ENCODE data around the gene MLST8. TPM values are rescaled to one million over a fixed set of nuclear protein-coding genes. Genes with fewer than 3 reads are reported as not detected.

The MLST8 gene
- total RNA-seq, 1 donor from 2014 or later: 38.7 TPM

DNA sequence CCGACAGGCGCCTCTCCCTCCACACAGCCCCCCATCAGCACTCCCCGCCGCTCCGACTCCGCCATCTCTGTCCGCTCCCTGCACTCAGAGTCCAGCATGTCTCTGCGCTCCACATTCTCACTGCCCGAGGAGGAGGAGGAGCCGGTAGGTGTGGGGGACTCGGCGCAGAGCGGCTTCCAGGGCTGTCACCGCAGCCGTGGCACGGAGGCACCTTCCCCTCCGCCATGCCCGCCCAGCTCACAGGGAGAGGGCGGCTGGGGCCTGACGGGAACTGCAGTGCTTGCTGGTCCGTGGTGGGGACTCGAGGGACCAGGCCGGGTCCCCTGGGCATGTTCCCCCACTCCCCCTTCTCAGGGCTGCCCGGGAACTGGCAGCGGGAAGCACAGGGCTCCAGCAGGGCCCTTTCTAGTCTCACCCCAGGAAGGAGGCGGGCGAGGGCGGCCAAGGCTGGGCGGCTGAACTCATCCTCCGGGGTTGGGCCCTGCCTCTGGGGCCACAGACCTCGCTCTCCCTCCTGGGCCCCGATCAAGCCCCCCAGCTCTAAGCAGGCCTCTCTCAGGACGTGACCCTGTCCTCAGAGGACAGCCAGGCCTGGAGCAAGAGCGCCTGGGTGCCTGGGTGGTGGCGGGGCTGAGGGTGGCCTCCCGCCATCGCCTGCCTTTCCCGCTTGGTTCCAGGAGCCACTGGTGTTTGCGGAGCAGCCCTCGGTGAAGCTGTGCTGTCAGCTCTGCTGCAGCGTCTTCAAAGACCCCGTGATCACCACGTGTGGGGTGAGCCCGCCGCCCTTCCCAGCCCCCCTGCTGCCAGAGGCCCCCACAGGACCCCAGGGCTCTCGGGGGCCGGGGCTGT, 34.4 kb upstream of the MLST8 start:
- intact Hi-C loops (cut with micrococcal nuclease): no loop called here
- Mint-ChIP-seq H3K4me1 (no peaks in the 10 kb centered on the region), H3K27ac (no peak overlapping the region), H3K27me3 (no peaks in the 10 kb centered on the region), H3K9me3 (no peaks in the 10 kb centered on the region), H3K36me3 (ENCODE audit: low read depth) (peaks cover 38% of the 10 kb centered on the region), H3K4me3 (no peak overlapping the region)
- DNase-seq: no peak
- TF ChIP-seq CTCF (IDR thresholded peaks at IDR 0.05): no peak
- no peak for ATAC-seq (ENCODE audit: low read depth)
- ChIA-PET CTCF (no interaction called here), POLR2A (no interaction called here)

DNA sequence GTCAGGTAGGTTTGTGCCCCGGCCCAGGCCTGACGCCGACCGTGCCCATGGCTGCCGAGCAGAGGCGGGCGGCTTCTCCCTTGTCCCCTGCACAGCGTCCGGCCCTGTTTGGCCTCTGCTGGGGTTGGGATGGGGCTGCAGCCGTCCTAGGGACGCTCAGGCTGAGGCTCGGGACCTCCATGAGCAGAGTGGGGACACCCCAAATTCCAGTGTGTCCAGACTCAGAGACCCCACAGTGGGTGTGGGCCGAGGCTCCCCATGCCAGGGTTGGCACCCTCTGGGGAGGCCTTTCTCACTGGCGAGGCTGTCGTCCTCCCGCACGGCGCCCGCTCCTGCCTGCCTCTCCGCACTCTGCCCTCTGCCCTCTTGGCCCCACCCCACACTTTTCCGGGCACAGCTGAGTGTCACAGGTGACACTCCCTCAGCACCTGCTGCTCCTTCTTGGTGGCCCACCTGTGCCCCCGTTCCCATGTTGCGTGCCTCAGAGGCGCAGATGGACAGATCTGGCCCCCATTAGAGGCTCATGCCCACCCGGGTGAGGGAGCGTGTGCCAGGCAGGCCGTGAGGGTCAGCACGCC, 33.6 kb upstream of the MLST8 start:
- Mint-ChIP-seq H3K9me3 (no peaks in the 10 kb centered on the region), H3K36me3 (ENCODE audit: low read depth) (peaks cover 38% of the 10 kb centered on the region), H3K4me3 (no peak overlapping the region), H3K27ac (no peak overlapping the region), H3K27me3 (no peaks in the 10 kb centered on the region), H3K4me1 (no peaks in the 10 kb centered on the region)
- CTCF ChIA-PET: no interaction called here
- no peak for TF ChIP-seq CTCF (IDR thresholded peaks at IDR 0.05)
- no peak for ATAC-seq (ENCODE audit: low read depth)
- DNase-seq: no peak
- POLR2A ChIA-PET: interaction anchor here (1.0 kb wide), 1 partner anchor 16 kb away, joined by 3 read pairs; the partner anchor contains the start of gene TRAF7
- intact Hi-C loops (cut with micrococcal nuclease): no loop called here

DNA sequence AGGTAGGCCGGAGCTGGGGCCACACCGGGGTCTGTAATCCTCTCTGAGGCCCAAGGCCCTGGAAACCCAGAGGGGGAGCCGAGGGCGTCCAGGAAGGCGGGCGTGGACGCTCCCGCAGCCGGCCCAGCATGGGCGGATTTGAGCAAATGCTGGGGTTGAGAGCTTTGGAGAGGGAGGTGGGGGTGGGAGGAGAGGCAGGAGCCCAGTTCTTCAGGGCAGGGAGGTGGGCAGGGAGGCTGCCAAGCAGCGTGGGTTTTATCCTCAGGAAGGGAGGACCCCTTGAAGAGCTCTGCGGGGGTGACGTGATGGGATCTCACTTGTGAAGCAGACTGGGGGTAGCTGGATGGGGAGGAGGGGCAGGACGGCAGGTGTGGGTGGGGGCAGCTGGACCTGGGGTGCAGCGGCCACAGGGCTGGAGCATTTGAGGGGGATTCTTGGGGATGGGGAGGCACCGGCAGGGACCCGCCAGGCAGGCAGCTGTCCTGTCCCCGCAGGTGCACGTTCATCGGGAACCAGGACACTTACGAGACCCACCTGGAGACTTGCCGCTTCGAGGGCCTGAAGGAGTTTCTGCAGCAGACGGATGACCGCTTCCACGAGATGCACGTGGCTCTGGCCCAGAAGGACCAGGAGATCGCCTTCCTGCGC, 32.4 kb upstream of the MLST8 start:
- H3K27ac Mint-ChIP-seq: no peak overlapping the region
- no peak for ATAC-seq (ENCODE audit: low read depth)
- peaks cover 42% of the 10 kb centered on the region for H3K36me3 Mint-ChIP-seq (ENCODE audit: low read depth)
- no peaks in the 10 kb centered on the region for H3K9me3 Mint-ChIP-seq
- CTCF ChIA-PET: no interaction called here
- no peak for TF ChIP-seq CTCF (IDR thresholded peaks at IDR 0.05)
- POLR2A ChIA-PET: interaction anchor here (0.6 to 1.0 kb wide), 3 partner anchors 16 to 33 kb away, joined by 3 to 6 read pairs (median 3); partner anchors contain the start of gene TRAF7
- H3K4me3 Mint-ChIP-seq: no peak overlapping the region
- no peaks in the 10 kb centered on the region for H3K27me3 Mint-ChIP-seq
- intact Hi-C loops (cut with micrococcal nuclease): no loop called here
- no peak for DNase-seq
- H3K4me1 Mint-ChIP-seq: no peaks in the 10 kb centered on the region

GRCh38 chr16:2173366-2173765, 31.9 kb upstream of the MLST8 start:
- Mint-ChIP-seq H3K27ac (no peak overlapping the region), H3K4me3 (no peak overlapping the region), H3K9me3 (no peaks in the 10 kb centered on the region), H3K36me3 (ENCODE audit: low read depth) (peaks cover 38% of the 10 kb centered on the region), H3K27me3 (no peaks in the 10 kb centered on the region), H3K4me1 (no peaks in the 10 kb centered on the region)
- intact Hi-C loops (cut with micrococcal nuclease): no loop called here
- POLR2A ChIA-PET: no interaction called here
- ATAC-seq (ENCODE audit: low read depth) (no peak), DNase-seq (no peak)
- no peak for TF ChIP-seq CTCF (IDR thresholded peaks at IDR 0.05)
- CTCF ChIA-PET: no interaction called here

DNA sequence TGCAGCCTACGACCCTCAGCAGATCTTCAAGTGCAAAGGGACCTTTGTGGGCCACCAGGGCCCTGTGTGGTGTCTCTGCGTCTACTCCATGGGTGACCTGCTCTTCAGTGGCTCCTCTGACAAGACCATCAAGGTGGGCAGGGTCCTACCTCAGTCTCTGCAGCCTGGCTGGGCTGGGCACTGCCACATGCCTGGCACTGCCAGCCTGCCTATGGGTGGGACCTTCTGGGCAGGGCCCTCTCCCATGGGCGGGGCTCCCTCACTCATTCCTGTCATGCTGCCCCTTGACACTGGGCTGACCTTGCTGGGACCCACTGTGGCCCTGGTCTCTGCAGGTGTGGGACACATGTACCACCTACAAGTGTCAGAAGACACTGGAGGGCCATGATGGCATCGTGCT, 31.3 kb upstream of the MLST8 start:
- ChIA-PET POLR2A (no interaction called here), CTCF (no interaction called here)
- ATAC-seq (ENCODE audit: low read depth): no peak
- H3K27me3 Mint-ChIP-seq: no peaks in the 10 kb centered on the region
- no peaks in the 10 kb centered on the region for H3K9me3 Mint-ChIP-seq
- DNase-seq: no peak
- H3K4me3 Mint-ChIP-seq: no peak overlapping the region
- TF ChIP-seq CTCF (IDR thresholded peaks at IDR 0.05): no peak
- H3K4me1 Mint-ChIP-seq: no peaks in the 10 kb centered on the region
- H3K36me3 Mint-ChIP-seq (ENCODE audit: low read depth): peaks cover 38% of the 10 kb centered on the region
- intact Hi-C loops (cut with micrococcal nuclease): no loop called here
- H3K27ac Mint-ChIP-seq: no peak overlapping the region
